IgD-negative memory B cell (primary cell): ENCODE data around the gene HOXB8. TPM values are rescaled to one million over a fixed set of nuclear protein-coding genes. Genes with fewer than 3 reads are reported as not detected.

Experiments
- H3K27ac Mint-ChIP-seq, 3 donors: one replicate each; pipeline ENCODE4 v1.8.0; 2020 to 2022; ENCODE audit warnings: mild to moderate bottlenecking in 3 of 3, mixed read lengths in 3 of 3, moderate library complexity in 1 of 3
- H3K27me3 Mint-ChIP-seq: one replicate; pipeline ENCODE4 v1.8.0; 2021; ENCODE audit warnings: mixed read lengths
- H3K36me3 Mint-ChIP-seq: one replicate; pipeline ENCODE4 v1.8.0; 2020; ENCODE audit warnings: mild to moderate bottlenecking, mixed read lengths
- H3K4me1 Mint-ChIP-seq, 3 donors: one replicate each; pipeline ENCODE4 v1.8.0; 2020 to 2022; ENCODE audit warnings: mixed read lengths in 3 of 3, mild to moderate bottlenecking in 1 of 3
- H3K4me3 Mint-ChIP-seq, 4 donors: one replicate each; pipeline ENCODE4 v1.8.0; 2020 to 2022; ENCODE audit warnings: mild to moderate bottlenecking in 4 of 4, mixed read lengths in 4 of 4, moderate library complexity in 3 of 4
- H3K9me3 Mint-ChIP-seq, 3 donors: one replicate each; pipeline ENCODE4 v1.8.0; 2020 to 2021; ENCODE audit warnings: mixed read lengths in 3 of 3, mild to moderate bottlenecking in 1 of 3
- polyA plus RNA-seq: library from polyadenylated mRNA; unstranded; fragments of 300-500 nt; fragmentation: Illumina TruSeq; gene quantifications from one replicate; pipeline ENCODE4 v1.2.3, GENCODE V29; 2021

The HOXB8 gene
- polyA plus RNA-seq, 1 donor from 2014 or later = not detected

DNA sequence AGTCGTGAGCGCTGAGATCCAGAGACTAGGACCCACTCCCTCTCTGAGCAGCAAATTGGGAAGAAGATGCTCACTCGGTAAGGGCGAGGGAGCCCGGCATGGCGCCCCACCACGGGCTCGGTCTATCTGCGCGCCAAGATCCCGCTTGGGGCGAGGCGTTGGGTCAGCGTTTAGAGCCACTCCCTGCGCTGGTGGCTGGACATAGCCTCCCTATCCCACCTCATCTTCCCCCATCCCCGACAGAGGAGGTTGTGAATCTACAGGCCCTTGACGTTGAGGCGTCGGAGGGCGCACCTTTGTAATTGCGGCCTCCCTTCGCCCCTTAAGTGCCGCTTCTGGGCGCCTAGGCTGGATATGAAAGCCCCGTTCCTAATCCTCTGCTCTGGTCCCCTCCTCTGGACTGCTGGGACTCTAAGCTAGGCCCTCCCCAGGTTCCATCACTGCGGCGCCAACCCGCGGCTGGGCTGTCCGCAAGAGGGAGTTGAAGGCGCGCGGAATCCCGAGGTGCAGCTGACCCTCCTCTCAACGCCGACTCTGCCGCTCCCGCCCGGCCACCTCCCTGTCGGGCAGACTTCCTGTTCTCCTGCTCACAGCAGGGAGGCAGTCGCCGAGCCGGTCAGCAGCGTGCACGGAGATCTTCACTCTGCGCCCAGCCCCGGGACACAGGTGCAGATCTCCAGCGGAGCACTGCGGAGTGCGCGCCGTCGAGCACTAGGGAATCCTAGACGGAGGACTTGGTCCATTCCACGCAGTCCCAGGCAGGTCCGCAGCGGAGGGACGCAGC is 27.2 kb upstream of the HOXB8 start:
- Mint-ChIP-seq H3K9me3 (peaks cover 0 to 2% (median 0%) of the 10 kb centered on the region in 3 donors), H3K27me3 (peaks cover 67% of the 10 kb centered on the region), H3K4me1 (peaks cover 2 to 11% (median 5%) of the 10 kb centered on the region in 3 donors), H3K27ac (peak overlapping the region in 2 of 3 donors; percentile 1 to 10), H3K36me3 (peaks cover 4% of the 10 kb centered on the region), H3K4me3 (no peak overlapping the region)

DNA sequence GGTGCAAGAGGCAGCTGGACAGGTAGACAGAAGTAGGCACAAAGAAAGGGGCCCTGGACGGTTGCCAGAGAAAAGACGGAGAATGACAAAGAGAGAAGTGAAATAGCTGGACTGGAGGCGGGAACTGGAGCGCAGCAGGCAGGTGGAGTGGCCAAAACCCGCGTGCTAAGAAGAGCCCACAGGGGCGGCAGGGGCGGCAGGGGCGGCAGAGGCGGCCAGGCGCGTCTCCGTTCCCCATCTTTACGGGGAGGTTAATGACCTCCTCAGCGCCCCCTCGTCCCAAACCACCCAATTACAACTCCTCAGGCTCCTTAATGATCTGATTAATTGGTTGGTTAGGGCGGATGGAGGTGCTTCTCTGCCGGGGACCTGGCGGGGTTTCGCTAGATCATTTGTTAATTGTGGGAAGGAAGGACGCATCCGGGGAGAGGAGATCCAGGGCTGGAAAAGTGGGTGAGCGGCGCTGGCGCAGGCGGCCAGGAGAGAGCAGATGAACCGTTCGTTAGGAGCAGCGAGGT is 26.5 kb upstream of the HOXB8 start:
- H3K9me3 Mint-ChIP-seq = peaks cover 0 to 2% (median 0%) of the 10 kb centered on the region in 3 donors
- H3K27me3 Mint-ChIP-seq = peaks cover 72% of the 10 kb centered on the region
- peaks cover 4% of the 10 kb centered on the region for H3K36me3 Mint-ChIP-seq
- H3K4me1 Mint-ChIP-seq = peaks cover 2 to 11% (median 3%) of the 10 kb centered on the region in 3 donors
- H3K27ac Mint-ChIP-seq = peak overlapping the region in 2 of 3 donors; percentile 1 to 10
- peak overlapping the region in 1 of 4 donors; percentile 33 for H3K4me3 Mint-ChIP-seq

DNA sequence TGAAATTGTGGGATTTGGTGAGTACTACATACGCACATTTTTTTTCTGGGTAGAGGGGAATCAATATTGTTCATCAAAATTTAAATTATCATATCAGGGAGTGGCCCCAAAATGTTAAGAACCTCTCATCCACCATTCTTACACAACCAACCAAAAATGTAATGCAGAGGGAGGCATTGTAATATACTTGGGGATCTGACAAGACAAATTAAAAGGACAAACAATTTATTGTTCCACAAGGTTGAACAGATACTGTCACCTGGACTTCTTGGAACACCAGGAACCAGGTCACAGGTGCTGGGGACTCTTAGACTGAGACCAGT is 25.7 kb upstream of the HOXB8 start:
- Mint-ChIP-seq H3K9me3 (peaks cover 0 to 2% (median 0%) of the 10 kb centered on the region in 3 donors), H3K4me3 (no peak overlapping the region), H3K36me3 (peaks cover 4% of the 10 kb centered on the region), H3K27me3 (peaks cover 75% of the 10 kb centered on the region), H3K4me1 (peaks cover 2 to 10% (median 3%) of the 10 kb centered on the region in 3 donors), H3K27ac (no peak overlapping the region)

DNA sequence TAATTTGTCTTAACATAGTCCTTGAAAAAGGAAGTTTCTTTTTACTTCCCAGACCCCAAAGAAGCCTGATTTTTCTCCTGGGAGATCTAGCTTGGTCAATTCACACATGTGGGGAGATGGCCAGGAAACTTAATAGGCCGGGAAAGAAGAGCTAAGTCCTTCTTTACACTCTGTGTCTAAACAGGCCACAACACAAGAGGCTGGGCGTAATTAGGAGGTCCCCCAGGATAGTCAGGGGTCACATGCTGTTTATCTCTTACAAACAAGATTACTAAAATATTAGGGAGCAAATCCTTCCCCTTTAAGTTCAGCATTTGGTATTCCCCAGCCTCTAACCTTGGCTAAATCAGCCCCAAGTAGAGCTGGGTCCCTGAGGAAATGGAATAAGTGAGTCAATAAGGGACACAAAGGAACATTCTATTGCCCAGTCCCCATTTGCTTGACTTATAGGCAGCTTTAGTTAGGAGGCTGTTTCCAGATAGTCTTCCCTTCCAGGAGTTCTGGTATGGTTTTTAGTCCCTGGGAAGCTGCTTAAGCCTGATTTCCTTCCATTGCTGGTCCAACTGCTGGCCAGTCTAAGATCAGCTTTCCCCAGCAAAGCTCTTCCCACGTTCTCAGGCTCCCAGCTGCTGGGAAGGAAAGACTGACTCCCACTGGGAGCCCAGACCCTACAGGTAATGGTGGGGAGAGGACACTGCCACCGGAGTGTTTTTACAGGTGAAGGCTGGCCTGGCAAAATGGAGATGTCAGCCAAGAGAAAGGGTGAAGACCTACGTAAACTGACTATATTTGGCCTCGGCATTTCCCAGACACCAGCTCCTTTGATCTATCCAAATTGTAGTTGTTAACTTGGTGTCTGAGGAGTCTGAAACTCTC is 25.1 kb upstream of the HOXB8 start:
- Mint-ChIP-seq H3K9me3 (peaks cover 0 to 2% (median 0%) of the 10 kb centered on the region in 3 donors), H3K4me1 (peaks cover 2 to 7% (median 3%) of the 10 kb centered on the region in 3 donors), H3K27me3 (peaks cover 75% of the 10 kb centered on the region), H3K4me3 (no peak overlapping the region), H3K27ac (no peak overlapping the region), H3K36me3 (peaks cover 4% of the 10 kb centered on the region)

DNA sequence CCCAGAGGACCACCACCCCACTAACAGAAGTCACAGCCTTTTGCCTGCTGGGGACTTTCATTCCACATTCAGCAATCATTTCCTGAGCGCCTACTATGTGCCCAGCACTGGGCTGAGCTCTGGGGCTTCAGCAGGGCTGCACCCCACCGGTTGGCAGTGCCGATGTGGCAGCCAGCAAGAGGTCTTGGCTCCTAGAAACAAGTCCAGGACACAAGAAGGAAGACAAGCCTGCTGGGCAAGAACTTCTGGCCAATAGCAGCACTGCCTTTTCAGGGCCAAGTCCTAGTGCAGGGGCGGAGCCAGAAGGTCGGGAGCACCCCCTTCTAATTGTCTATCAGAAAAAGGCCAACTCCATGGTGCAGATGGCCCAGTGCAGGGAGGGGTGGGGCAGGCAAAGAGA is 24.0 kb upstream of the HOXB8 start:
- H3K36me3 Mint-ChIP-seq = peaks cover 2% of the 10 kb centered on the region
- peaks cover 2 to 11% (median 3%) of the 10 kb centered on the region in 3 donors for H3K4me1 Mint-ChIP-seq
- no peak overlapping the region for H3K4me3 Mint-ChIP-seq
- H3K27ac Mint-ChIP-seq = no peak overlapping the region
- peaks cover 0 to 2% (median 0%) of the 10 kb centered on the region in 3 donors for H3K9me3 Mint-ChIP-seq
- peaks cover 76% of the 10 kb centered on the region for H3K27me3 Mint-ChIP-seq

DNA sequence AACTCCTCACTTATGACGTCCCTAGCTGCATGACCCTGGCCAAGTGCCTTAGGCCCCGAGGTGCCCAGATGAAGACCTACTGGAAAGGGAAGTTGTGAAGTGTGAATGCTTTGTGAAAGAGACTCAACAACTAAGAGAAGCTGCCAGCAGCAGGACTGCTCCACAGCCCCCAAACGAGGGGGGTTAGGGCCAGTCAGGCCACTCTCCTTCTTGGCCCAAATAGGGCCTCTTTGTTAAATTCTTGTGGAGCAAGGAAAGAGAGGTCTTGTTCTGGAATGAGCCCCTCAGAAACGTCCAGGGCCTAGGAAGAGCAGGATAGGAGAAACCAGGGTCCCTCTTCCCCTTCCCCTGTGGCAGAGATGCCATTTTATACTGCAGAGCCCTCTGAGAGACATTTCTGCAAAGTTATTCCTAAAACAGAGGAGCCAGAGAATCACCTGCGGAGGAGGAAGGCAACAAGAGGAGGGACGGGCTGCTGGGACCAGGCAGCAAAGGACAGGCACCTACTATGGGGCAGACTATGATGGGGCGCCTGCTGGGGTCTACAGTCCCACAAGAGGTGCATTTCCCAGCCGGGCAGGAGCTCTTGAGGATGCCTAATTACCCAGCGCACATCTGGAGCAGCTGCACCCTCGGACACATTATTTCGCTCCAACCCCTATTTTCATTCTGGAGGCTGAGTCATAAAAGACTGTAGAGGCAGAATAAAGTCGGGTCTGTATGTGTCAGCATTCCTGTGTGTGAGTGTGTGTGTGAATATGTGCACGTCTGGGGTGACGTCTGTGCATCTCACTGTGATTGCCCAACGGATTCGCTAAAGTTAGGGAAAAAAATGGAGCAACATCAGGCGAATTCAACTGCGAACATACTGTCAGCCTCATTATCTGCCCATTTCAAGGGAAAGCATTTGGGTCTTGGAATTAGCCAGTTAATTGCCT is 22.5 kb upstream of the HOXB8 start:
- Mint-ChIP-seq H3K27me3 (peaks cover 72% of the 10 kb centered on the region), H3K36me3 (peaks cover 3% of the 10 kb centered on the region), H3K9me3 (peaks cover 0 to 2% (median 0%) of the 10 kb centered on the region in 3 donors), H3K4me1 (peaks cover 2 to 15% (median 3%) of the 10 kb centered on the region in 3 donors), H3K4me3 (no peak overlapping the region), H3K27ac (no peak overlapping the region)

DNA sequence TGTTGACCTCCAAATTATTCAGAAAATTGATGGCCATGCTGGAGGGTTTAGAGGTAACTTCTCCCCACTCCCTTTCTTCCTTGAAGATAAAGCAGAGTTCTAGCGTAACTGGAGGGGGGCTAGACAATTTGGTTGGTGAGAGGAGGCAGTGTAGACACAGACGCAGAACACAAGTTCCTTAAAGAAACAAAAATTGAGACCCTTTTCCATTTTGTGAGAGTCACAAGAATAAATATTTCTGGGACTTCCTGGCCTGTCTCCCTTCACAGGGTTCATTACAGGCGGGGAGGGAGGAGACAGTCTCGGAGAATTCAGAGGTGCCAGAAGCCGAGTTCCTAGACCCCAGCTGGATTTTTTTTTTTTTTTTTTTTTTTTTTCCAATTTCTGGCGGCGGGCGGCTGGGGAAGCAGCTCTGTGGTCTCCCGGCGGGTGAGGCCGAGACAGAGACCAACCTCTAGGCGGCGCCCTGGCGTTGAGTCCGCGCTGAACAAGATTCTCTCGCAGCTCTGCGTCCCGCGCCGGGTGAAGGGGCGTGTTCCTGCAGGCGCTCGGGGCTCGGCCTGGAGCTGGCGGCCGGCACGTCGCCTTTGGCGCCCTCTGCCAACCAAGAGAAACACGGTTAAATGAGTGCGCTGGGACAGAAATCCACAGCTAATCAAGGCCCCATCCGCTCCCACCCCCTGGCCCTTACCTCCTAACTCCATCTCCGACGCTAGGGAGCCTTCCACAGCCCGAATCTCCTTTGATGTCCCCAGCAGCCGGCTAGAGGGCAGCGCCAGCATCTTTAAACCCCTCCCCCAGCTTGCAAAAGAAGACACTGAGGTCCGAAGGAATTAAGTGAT is 21.3 kb upstream of the HOXB8 start:
- H3K4me1 Mint-ChIP-seq = peaks cover 1 to 12% (median 2%) of the 10 kb centered on the region in 3 donors
- H3K36me3 Mint-ChIP-seq = peaks cover 3% of the 10 kb centered on the region
- H3K4me3 Mint-ChIP-seq = peak overlapping the region in 2 of 4 donors; percentile 4 to 17
- peak overlapping the region in 2 of 3 donors; percentile 28 to 87 for H3K27ac Mint-ChIP-seq
- peaks cover 65% of the 10 kb centered on the region for H3K27me3 Mint-ChIP-seq
- peaks cover 0 to 1% (median 0%) of the 10 kb centered on the region in 3 donors for H3K9me3 Mint-ChIP-seq

DNA sequence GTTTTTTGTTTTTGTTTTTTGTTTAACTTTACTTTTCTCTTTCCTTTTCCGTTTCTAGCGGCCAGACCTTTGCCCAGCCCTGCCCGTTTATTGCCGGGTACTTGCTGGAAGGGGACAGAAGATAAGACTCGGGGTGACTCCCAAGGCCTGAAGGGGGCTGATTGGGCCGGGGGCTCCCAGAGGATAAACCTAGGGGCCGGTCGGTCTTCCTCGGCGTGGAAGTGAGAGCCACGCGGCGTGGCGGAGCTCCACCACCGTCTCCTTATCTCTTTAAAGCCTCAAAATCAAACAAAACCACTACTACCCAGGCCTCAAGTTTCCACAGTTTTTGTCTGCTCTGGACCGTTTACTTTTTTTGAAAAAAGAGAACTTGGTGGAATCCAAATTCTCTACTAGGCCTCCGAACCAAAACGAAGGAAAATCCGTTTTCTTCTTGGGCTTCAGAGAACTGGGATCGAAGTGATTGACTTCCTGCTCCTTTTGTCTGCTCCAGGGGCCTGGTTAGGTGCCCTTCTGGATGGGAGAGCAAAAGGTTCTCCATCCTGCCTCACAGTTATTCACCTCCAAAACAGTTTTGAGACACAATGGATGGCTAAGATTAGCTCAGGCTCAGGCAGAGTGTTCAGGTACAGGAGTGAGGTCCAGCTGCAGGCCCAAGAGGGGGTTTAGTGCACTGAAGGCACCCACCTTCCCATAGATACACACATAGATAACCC is 19.6 kb upstream of the HOXB8 start:
- peaks cover 66% of the 10 kb centered on the region for H3K27me3 Mint-ChIP-seq
- H3K4me3 Mint-ChIP-seq = peak overlapping the region in 2 of 4 donors; percentile 2 to 12
- no peaks in the 10 kb centered on the region for H3K9me3 Mint-ChIP-seq
- peak overlapping the region in 1 of 3 donors; percentile 5 for H3K27ac Mint-ChIP-seq
- H3K36me3 Mint-ChIP-seq = peaks cover 1% of the 10 kb centered on the region
- peaks cover 0 to 12% (median 2%) of the 10 kb centered on the region in 3 donors for H3K4me1 Mint-ChIP-seq

DNA sequence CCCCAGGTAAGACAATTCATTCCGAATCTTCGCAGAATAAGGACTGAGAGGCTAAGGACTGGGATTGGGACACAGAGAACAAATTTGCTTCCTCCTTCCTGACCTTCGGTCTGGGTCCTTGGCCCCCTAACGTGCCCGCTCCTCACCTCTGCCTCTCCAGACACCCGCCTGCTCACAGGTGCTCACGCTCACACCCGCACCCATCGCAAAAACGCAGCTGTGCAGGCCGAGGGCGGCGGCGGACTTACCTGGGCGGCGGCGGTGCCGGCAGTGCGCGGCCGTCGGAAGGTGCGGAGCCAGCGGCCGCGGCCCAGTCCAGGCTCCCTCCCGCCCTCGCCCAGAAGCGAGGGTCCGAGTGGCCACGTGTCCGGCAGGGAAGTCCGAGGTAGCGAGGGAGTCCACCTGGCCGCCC is 18.2 kb upstream of the HOXB8 start:
- Mint-ChIP-seq H3K27ac (peak overlapping the region in 1 of 3 donors; percentile 74), H3K27me3 (peaks cover 71% of the 10 kb centered on the region), H3K4me3 (no peak overlapping the region), H3K4me1 (peaks cover 0 to 12% (median 2%) of the 10 kb centered on the region in 3 donors), H3K36me3 (peaks cover 1% of the 10 kb centered on the region), H3K9me3 (no peaks in the 10 kb centered on the region)

DNA sequence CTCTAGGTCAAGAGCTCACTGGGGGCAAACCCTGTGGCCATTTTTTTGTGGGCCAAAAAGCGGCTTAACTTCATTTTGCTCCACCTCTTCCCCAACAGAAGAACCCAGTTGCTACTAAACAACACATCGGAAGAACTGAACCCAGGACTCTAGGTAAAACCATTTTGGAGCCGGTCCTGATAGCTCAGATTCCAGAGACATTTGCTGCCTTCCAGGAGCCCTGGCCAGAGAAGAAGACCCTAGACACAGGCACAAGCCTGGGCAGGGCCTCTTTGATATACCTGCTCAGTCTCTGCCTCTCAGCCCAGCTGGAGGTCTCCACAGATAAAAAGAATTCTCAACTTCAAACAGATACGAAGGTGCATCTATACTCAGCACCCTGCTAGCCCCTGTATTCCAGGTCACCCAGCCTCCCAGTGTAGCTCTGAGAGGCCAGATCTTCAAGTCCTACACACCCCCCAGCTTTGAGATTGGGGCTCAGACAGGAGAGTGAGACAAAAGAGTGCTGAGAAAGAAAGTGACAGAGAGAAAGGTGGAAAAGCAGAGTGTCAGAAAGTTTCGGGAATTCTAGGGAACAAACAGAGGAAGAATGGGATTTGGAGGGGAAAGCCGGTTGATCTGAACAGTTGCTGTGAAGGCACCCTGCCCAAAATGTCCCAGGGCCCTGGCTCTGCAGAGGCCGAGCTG is 17.6 kb upstream of the HOXB8 start:
- Mint-ChIP-seq H3K36me3 (peaks cover 1% of the 10 kb centered on the region), H3K27ac (peak overlapping the region in 1 of 3 donors; percentile 74), H3K4me1 (peaks cover 0 to 12% (median 2%) of the 10 kb centered on the region in 3 donors), H3K9me3 (no peaks in the 10 kb centered on the region), H3K4me3 (peak overlapping the region in 1 of 4 donors; percentile 68), H3K27me3 (peaks cover 71% of the 10 kb centered on the region)

DNA sequence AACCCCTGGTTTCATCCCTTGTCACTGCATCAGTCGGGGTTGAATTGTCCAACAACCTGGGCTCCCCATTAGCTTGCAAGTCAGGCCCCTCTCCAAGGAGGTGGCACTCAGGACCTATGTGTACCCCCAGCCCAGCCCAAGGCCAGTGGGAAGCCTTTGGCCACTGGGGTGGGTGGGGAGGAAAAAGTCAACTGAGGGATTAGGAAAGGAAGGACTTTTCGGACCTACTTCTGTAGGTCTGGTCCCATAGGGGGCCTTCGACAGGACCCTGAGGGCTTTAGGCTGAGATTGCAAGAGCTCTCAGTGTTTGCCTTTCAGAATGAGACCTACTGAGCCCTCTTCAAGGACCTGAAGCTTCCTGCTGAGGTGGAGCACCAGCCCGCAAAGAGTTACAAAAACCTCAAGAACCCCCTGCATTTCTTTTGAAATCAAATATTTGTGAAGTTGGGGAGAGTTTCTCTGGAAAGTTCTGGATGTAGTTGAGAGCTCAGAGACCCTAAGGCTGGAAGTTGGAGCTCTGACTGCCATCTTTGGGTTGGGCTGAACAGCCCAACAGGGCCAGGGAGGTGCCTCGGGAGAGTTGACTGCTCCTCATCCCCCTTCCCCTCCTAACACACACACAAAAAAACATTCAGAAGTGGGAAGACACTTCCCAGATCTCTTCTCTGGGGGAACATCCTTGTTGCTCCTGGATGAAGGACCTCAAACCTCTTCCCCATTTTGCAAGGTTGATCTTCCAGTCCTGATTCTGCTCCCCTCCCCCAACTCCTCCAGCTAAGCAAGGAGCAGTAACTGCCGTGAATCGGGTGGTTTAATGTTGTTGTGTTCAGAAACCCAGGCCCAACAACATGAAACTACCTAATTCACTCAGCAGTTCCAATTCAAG is 16.8 kb upstream of the HOXB8 start:
- H3K9me3 Mint-ChIP-seq = peaks cover 0 to 1% (median 0%) of the 10 kb centered on the region in 3 donors
- H3K27ac Mint-ChIP-seq = peak overlapping the region in 2 of 3 donors; percentile 15 to 74
- peaks cover 69% of the 10 kb centered on the region for H3K27me3 Mint-ChIP-seq
- peak overlapping the region in 1 of 4 donors; percentile 68 for H3K4me3 Mint-ChIP-seq
- peaks cover 0 to 12% (median 2%) of the 10 kb centered on the region in 3 donors for H3K4me1 Mint-ChIP-seq
- H3K36me3 Mint-ChIP-seq = peaks cover 1% of the 10 kb centered on the region
